HL-60 (cell line): ENCODE results near the gene ST13.
"Not testable (repeated sequence)": the region's sequence is repeated elsewhere in the genome, so short reads cannot be mapped to it uniquely, and the experiment has no call there.

Experiments
- DNase-seq, 2 experiments: peaks; one replicate each; pipeline ENCODE4 v3.0.0-alpha.2; 2010 to 2020; ENCODE audit warnings: low read depth in 1 of 2, low spot score in 1 of 2
- H3K27ac ChIP-seq: fragments of 250-450 bp; sonication (Bioruptor Pico); replicated peaks from 2 replicates; pipeline ENCODE4 v1.5.1; 2020; ENCODE audit warnings: mild to moderate bottlenecking, moderate library complexity
- H3K27me3 ChIP-seq: fragments of 250-450 bp; sonication (Bioruptor Pico); 2 replicates; pipeline ENCODE4 v1.5.1; 2021; ENCODE audit warnings: mild to moderate bottlenecking, moderate library complexity; ENCODE audit not compliant: insufficient read depth, poor library complexity, severe bottlenecking
- H3K4me3 ChIP-seq: replicated peaks from 2 replicates; pipeline ENCODE4 v1.5.1; 2011; ENCODE audit warnings: mild to moderate bottlenecking, control low read depth, low read length; ENCODE audit not compliant: insufficient read depth
- CTCF ChIP-seq: IDR thresholded peaks from one replicate; pipeline ENCODE4 v1.5.1; 2011; ENCODE audit warnings: low read length, control low read depth, inconsistent platforms; ENCODE audit not compliant: insufficient read depth
- GABPA ChIP-seq: IDR thresholded peaks from 2 replicates; pipeline ENCODE4 v1.6.1; 2012; ENCODE audit warnings: low read depth
- POLR2AphosphoS5 ChIP-seq: IDR thresholded peaks from 2 replicates; pipeline ENCODE4 v1.6.1; 2012; ENCODE audit warnings: low read depth
- SPI1 ChIP-seq: IDR thresholded peaks from 2 replicates; pipeline ENCODE4 v1.6.1; 2012; ENCODE audit warnings: low read depth, mild to moderate bottlenecking, borderline replicate concordance
- TF ChIP-seq, protein P1 (sequence below): IDR thresholded peaks from 2 replicates; pipeline ENCODE4 v1.6.1; 2012; ENCODE audit warnings: low read depth; ENCODE audit not compliant: insufficient replicate concordance

ST13 gene

GRCh38 chr22:40875111-40875510, 18.7 kb upstream of the ST13 start:
- no peak for DNase-seq
- no peak overlapping the region for H3K4me3 ChIP-seq
- H3K27me3 ChIP-seq, result no peaks in the 10 kb centered on the region
- H3K27ac ChIP-seq, result no peak overlapping the region
- TF ChIP-seq, protein P1, sequence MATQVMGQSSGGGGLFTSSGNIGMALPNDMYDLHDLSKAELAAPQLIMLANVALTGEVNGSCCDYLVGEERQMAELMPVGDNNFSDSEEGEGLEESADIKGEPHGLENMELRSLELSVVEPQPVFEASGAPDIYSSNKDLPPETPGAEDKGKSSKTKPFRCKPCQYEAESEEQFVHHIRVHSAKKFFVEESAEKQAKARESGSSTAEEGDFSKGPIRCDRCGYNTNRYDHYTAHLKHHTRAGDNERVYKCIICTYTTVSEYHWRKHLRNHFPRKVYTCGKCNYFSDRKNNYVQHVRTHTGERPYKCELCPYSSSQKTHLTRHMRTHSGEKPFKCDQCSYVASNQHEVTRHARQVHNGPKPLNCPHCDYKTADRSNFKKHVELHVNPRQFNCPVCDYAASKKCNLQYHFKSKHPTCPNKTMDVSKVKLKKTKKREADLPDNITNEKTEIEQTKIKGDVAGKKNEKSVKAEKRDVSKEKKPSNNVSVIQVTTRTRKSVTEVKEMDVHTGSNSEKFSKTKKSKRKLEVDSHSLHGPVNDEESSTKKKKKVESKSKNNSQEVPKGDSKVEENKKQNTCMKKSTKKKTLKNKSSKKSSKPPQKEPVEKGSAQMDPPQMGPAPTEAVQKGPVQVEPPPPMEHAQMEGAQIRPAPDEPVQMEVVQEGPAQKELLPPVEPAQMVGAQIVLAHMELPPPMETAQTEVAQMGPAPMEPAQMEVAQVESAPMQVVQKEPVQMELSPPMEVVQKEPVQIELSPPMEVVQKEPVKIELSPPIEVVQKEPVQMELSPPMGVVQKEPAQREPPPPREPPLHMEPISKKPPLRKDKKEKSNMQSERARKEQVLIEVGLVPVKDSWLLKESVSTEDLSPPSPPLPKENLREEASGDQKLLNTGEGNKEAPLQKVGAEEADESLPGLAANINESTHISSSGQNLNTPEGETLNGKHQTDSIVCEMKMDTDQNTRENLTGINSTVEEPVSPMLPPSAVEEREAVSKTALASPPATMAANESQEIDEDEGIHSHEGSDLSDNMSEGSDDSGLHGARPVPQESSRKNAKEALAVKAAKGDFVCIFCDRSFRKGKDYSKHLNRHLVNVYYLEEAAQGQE, result no peak
- no peak for TF ChIP-seq POLR2AphosphoS5

GRCh38 chr22:40874016-40874415, 17.6 kb upstream of the ST13 start:
- Histone ChIP-seq H3K4me3 (no peak overlapping the region), H3K27ac (no peak overlapping the region), H3K27me3 (no peaks in the 10 kb centered on the region)
- TF ChIP-seq CTCF, result no peak
- TF ChIP-seq GABPA, result no peak
- TF ChIP-seq, protein P1, result no peak
- no peak for TF ChIP-seq SPI1
- no peak for TF ChIP-seq POLR2AphosphoS5
- DNase-seq, result no peak

GRCh38 chr22:40868379-40868778, 11.9 kb upstream of the ST13 start:
- not testable (repeated sequence) for H3K27ac ChIP-seq

DNA sequence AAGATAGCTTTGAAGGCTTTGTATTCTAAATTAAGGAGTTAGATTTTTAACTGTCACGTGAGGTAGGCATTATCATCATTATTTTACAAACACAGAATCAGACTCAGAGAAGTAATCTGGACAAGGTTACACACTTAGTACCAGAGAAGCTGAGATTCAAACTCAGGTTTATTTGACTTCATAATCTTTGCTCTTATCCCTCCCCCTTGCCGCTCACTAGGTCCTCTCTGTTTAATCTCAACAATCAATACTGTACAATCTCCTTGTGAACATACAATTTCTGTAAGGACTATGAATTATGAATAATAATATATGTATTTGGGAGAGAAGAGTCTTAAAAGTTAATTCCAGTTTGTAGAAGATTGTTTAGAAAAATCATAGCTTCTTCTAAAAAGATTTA, 10.7 kb upstream of the ST13 start:
- H3K4me3 ChIP-seq, result no peak overlapping the region
- TF ChIP-seq GABPA (no peak), SPI1 (no peak), POLR2AphosphoS5 (no peak), CTCF (no peak)
- TF ChIP-seq, protein P1, result no peak
- no peak overlapping the region for H3K27ac ChIP-seq
- DNase-seq, result no peak
- H3K27me3 ChIP-seq, result no peaks in the 10 kb centered on the region

More at GRCh38 chr22:40868379-40868778, 11.9 kb upstream of the ST13 start:
- DNase-seq, H3K27me3 ChIP-seq, H3K4me3 ChIP-seq: not testable (repeated sequence)
